Measurements from ENCODE around the gene MGAT5.

MGAT5 gene

GRCh38 chr2:134308474-134309385, 54.9 kb downstream of the MGAT5 start:
- no peak for DNase-seq

DNA sequence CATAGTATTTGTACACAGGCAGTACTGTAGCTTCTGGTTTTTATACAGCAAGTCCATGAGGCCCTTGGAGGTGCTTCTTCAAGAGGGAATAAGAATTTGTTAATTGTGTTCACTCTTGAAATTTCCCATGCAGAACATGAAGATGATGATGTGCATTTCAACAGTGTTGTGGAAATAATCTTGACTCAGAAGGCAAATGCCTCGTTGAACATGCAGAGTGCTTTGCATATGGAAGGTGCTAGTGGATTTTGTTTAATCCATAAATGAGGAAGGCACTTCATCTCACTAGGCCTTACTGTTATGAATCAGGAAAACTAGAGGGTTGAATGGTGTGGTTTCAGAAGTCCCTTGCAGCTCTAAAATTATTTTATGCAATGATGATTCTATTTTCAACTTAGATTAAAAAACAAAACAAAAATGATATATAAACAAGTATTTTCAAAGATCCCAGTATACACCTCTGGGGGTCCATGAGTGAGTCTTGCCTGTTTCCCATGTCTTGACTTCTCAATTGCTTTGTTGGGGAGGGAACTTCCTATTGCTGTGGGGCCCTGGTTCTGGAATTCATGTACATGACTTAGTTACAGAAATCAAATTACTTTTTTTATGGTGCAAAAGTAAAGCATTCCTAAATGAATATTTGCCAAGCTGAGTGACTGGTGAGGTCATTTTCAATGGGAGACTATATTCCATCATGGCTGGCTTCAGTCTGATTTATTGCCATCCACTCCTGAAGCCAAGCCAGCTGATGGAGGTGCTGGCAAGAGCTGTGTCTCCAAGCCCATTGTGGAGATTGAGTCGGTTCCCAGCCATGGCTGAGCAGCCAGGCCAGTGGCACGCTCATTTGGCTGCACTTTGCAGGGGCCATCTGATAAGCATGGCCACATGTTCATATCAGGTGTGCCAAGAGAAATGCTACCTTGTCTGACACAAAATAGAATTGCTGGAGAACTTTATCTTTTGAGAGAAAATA, 56.5 kb downstream of the MGAT5 start:
- no peak for DNase-seq

GRCh38 chr2:134312482-134312881, 58.6 kb downstream of the MGAT5 start:
- DNase-seq = no peak

- DNase-seq = peak; percentile 19
Observed at GRCh38 chr2:134314202-134314601, 60.3 kb downstream of the MGAT5 start.

- no peak for DNase-seq
Observed at GRCh38 chr2:134314681-134315368, 61.0 kb downstream of the MGAT5 start.

DNA sequence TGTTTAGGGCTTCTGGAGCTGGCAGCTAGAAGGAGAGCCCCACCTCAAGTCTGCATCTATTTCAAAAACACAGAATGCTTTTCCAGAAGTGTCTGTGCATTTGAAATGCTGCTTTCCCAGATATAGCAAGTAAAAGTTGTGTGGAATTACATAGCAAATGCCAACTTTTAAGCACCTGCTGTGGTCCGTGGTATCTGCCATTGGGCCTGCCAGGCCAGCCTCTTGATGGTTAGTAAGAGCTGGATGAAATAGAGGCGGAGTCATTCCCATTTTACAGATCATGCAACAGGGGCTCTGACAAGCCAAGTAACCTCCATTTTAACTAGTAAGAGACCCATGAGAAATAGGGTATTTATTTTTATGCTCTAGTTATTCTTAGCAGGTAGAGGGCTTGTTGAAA, 61.6 kb downstream of the MGAT5 start:
- DNase-seq = no peak

- no peak for DNase-seq
Observed at GRCh38 chr2:134319596-134320254, 65.9 kb downstream of the MGAT5 start.

GRCh38 chr2:134320930-134321329, 67.1 kb downstream of the MGAT5 start:
- DNase-seq = peak; percentile 67

DNA sequence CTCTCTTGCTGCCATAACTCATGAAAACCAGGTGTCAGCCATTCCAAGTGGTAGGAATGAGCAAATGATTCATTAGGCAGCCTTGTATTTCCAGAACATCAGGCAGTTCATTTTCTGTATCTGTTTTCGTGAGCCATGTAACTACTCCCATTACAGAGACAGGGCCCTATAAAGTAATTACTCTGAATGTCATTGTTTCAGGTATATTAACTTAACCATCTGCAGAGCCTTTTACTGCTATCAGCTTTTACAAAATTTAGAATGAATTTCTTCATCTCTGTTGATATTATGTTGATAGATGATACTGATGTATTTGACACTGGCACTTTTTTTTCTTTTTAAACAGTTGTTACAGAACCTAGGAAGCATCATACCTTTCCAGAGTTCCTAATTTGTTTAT, 69.9 kb downstream of the MGAT5 start:
- DNase-seq = no peak

- DNase-seq = no peak
Observed at GRCh38 chr2:134324430-134324829, 70.6 kb downstream of the MGAT5 start.

DNA sequence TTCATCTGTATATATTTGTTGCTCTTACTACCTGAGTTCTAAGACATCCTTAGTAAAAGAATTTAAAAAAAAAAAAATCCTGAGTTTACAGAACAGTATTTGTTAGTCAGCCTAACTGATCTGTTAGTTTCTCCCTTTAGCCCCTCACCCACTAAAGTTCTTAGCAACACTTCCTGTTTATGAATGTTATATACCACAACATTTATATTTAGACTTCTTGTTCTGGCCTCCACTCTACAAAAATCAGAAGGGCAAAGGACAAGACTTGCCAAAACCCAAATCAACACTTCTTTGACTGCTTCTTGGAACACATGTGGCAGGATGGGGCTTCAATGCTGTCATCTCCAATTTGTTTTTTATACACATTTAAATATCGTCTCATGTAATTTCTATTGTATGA, 71.1 kb downstream of the MGAT5 start:
- DNase-seq = peak; percentile 27

GRCh38 chr2:134325696-134326095, 71.8 kb downstream of the MGAT5 start:
- DNase-seq = no peak

DNA sequence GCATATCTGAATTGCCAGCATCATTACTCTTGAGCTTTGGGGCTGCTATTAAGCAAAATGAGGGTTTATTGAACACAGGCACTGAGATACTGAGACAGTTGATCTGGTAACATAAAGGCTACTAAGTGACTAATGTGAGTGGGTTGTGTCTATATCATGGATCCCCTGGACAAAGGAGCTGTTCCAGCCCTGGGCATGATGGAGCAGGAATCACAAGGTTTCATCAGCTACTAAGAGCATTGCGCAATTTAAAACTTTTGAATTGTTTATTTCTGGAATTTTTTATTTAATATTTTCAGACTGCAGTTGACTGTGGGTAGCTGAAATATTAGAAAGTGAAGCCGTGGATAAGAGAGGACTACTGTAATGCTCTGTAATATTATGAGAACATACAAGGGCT, 73.5 kb downstream of the MGAT5 start:
- no peak for DNase-seq

DNA sequence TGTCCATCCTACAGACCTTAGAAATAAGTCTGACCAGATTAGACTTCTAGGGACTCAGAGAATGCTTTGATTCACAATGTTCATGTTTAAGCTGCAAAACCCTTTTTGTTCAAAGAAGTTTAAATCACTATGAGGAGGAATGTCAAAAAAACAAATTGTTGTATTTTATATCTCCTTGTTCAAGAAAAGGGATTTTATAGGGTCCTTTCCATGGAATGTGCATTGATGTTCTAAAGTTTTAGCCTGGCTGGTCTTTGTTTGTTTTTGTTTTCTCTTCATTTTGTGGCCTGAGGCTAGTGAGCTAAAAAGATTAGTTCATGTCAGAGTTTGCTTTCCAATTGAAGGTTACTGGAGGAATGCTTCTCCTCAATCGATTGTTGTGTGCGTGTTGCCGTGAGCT, 77.2 kb downstream of the MGAT5 start:
- DNase-seq = no peak

- DNase-seq = no peak
Observed at GRCh38 chr2:134333646-134334189, 79.8 kb downstream of the MGAT5 start.

DNA sequence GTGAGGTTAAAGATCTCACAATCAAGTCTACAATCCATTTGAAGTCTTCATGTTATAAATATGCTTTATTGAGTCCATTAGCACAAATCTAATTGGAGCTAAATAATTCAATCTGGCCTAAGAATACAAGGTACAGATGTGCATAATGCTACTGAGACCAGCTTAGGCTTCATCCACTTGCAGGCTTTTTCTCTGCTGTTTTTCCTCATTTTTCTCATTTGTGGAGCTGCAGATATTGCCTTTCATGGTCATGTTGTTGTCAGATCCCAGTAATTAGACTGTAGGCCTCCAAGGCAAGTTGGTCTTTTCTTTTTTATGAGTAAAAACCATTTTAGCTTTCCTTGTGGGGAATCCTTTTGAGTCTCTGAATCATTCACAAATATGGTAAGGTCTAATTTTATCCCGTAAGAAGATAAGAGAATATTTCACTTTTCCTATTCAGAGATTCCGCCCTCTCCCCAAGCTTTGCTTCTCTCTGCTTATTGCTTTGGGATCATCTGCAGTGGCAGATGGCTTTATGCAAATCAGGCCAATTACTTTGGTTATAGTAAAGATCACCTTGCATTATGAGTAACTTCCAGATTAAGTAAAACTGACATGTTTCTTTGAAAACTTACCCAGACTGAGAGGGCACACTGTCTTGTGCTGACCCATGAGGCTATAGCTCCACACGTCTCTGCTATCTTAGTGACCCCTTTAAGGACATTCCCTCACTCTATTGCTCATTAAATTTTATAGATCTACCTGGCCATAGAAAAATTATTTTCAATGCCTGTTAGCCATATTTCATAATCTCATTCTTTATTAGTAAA, 80.9 kb downstream of the MGAT5 start:
- no peak for DNase-seq

- no peak for DNase-seq
Observed at GRCh38 chr2:134335601-134336000, 81.7 kb downstream of the MGAT5 start.

GRCh38 chr2:134336352-134336751, 82.5 kb downstream of the MGAT5 start:
- no peak for DNase-seq

GRCh38 chr2:134336921-134337320, 83.0 kb downstream of the MGAT5 start:
- DNase-seq = no peak

DNA sequence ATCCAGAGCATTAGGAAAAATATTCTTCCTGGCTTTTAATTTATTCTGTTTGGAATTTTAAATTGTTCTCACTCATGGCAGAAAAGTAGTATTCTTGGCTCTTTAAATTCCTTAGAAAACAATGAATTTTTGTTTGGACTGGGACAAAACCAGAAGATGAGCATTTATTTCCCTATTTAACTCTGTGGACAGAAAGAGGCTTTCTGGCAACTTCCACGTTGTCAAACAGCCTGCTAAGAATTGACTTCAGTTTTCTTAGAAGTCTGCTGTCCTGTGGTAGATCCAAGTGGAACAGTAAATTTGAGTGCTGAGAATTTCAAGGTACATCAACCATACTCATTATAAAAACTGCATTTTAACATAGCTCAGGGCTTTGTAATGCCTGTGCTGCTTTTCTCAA, 83.8 kb downstream of the MGAT5 start:
- DNase-seq = no peak

- DNase-seq = no peak
Observed at GRCh38 chr2:134338208-134338607, 84.3 kb downstream of the MGAT5 start.

Measured in hematopoietic multipotent progenitor cell treated with erythropoietin and hydrocortisone succinate and interleukin-3 and kit ligand, for 4 days (in vitro differentiated cells).